OCI-LY3 (cell line): Measurements from ENCODE around the gene GMCL2.

Source experiments
- H2AFZ ChIP-seq: fragments of 200-600, 300-600 bp; shearing (Covaris generic); 2 replicates; pipeline ENCODE4 v1.6.0; 2014; ENCODE audit warnings: antibody characterized with exemption, low read depth, low read length
- H3K27ac ChIP-seq: fragments of 200-600, 300-600 bp; sonication (generic); 2 replicates; pipeline ENCODE4 v1.5.1; 2014; ENCODE audit warnings: mild to moderate bottlenecking, low read length, moderate library complexity, mixed read lengths
- H3K27me3 ChIP-seq: fragments of 200-600, 300-600 bp; sonication (generic); 2 replicates; pipeline ENCODE4 v1.6.1; 2014; ENCODE audit warnings: low read depth, low read length, mixed read lengths
- H3K36me3 ChIP-seq: fragments of 200-600, 300-600 bp; sonication (generic); replicated peaks from 2 replicates; pipeline ENCODE3; 2014; ENCODE audit warnings: low read depth, low read length, mixed read lengths
- H3K4me1 ChIP-seq: fragments of 300-600, 200-600 bp; sonication (generic); 2 replicates; pipeline ENCODE4 v1.6.1; 2014; ENCODE audit warnings: low read length, mixed read lengths
- H3K4me2 ChIP-seq: fragments of 200-600, 300-600 bp; sonication (generic); 2 replicates; pipeline ENCODE4 v1.6.1; 2014; ENCODE audit warnings: low read length, mixed read lengths
- H3K4me3 ChIP-seq: fragments of 300-600, 200-600 bp; sonication (generic); 2 replicates; pipeline ENCODE4 v1.5.1; 2014; ENCODE audit warnings: antibody characterized with exemption, mild to moderate bottlenecking, low read length, moderate library complexity
- H3K79me2 ChIP-seq: fragments of 300-600, 200-600 bp; shearing (Covaris generic); 2 replicates; pipeline ENCODE4 v1.6.1; 2014; ENCODE audit warnings: mild to moderate bottlenecking, low read length, mixed read lengths
- H3K9ac ChIP-seq: fragments of 300-600, 200-600 bp; shearing (Covaris generic); 2 replicates; pipeline ENCODE4 v1.6.0; 2014; ENCODE audit warnings: mild to moderate bottlenecking, low read length, moderate library complexity
- H3K9me3 ChIP-seq: fragments of 200-600, 300-600 bp; shearing (Covaris generic); 2 replicates; pipeline ENCODE4 v1.6.1; 2014; ENCODE audit warnings: low read length, mixed read lengths; ENCODE audit not compliant: insufficient read depth
- H4K20me1 ChIP-seq: fragments of 200-600, 300-600 bp; sonication (generic); 2 replicates; pipeline ENCODE4 v1.6.1; 2016; ENCODE audit warnings: low read length, mixed read lengths; ENCODE audit not compliant: insufficient read depth
- EZH2phosphoT487 ChIP-seq: fragments of 200-600 bp; shearing (Covaris generic); IDR thresholded peaks from 2 replicates; pipeline ENCODE4 v1.6.1; 2018; ENCODE audit warnings: antibody characterized with exemption, mixed run types, low read depth
- TF ChIP-seq, protein P1 (sequence below): fragments of 200-600, 300-600 bp; sonication (generic); IDR thresholded peaks from 2 replicates; pipeline ENCODE4 v1.5.1; 2014; ENCODE audit warnings: antibody characterized with exemption, low read length, low read depth

Gene GMCL2

DNA sequence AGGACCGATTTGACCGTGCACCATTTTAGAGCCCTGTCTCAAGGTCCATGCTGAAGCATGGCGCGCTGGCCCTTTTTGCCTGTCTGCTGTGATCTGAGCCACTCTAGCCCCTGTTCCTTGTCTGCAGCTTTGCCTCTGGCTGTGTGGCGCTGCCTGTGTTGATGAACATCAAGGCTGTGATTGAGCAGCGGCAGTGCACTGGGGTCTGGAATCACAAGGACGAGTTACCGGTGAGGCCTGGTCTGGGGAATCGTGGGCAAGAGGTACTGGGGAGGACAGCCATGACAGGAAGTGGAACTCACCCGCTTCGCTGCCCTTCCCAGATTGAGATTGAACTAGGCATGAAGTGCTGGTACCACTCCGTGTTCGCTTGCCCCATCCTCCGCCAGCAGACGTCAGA, 39.8 kb downstream of the GMCL2 start:
- Histone ChIP-seq H3K27ac (no peak overlapping the region), H4K20me1 (no peaks in the 10 kb centered on the region), H3K4me3 (no peak overlapping the region), H3K9ac (no peak overlapping the region), H3K4me1 (peaks cover 10% of the 10 kb centered on the region), H3K79me2 (peaks cover 11% of the 10 kb centered on the region), H3K27me3 (no peaks in the 10 kb centered on the region), H3K9me3 (no peaks in the 10 kb centered on the region), H2AFZ (no peak overlapping the region), H3K36me3 (peaks cover 70% of the 10 kb centered on the region), H3K4me2 (no peak overlapping the region)
- TF ChIP-seq, protein P1, sequence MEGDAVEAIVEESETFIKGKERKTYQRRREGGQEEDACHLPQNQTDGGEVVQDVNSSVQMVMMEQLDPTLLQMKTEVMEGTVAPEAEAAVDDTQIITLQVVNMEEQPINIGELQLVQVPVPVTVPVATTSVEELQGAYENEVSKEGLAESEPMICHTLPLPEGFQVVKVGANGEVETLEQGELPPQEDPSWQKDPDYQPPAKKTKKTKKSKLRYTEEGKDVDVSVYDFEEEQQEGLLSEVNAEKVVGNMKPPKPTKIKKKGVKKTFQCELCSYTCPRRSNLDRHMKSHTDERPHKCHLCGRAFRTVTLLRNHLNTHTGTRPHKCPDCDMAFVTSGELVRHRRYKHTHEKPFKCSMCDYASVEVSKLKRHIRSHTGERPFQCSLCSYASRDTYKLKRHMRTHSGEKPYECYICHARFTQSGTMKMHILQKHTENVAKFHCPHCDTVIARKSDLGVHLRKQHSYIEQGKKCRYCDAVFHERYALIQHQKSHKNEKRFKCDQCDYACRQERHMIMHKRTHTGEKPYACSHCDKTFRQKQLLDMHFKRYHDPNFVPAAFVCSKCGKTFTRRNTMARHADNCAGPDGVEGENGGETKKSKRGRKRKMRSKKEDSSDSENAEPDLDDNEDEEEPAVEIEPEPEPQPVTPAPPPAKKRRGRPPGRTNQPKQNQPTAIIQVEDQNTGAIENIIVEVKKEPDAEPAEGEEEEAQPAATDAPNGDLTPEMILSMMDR: no peak
- no peak for TF ChIP-seq EZH2phosphoT487

DNA sequence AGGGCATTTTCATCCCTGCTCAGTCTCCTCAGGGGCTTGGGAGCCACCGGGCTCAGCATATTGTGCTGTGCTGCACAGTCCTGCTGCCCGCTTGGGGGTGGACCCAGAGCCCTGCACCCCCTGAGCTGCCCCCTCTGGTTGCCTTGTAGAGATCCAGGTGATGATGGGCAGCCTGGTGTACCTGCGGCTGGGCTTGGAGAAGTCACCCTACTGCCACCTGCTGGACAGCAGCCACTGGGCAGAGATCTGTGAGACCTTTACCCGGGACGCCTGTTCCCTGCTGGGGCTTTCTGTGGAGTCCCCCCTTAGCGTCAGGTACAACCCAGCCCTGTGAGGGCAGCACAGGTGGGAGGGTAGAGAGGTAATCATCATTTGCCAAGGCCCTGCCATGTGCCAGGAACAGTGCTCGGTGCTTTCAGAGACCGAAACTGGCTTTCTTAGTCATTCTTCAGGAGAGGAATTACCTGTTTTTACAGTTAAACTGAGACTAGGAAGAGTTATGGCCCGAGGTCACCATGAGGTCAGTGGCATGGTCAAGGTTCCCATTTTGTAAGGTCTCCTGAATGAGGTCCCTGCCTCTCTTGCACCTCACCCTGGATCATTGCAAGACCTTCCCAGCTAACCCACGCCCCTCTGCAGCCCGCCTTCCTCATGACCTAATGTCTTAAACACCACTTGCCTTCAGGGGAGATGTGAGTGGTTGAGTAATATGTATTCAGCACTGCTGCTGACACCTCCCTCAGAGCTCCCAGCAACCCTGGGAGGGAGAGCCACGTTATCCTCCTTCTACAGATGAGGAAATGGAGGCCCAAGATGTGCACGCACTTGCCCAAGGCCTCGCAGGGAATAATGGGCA, 41.0 kb downstream of the GMCL2 start:
- peaks cover 6% of the 10 kb centered on the region; the same call in 1 of the 2 replicates for H3K4me1 ChIP-seq
- no peak overlapping the region for H2AFZ ChIP-seq
- no peaks in the 10 kb centered on the region for H3K27me3 ChIP-seq
- no peaks in the 10 kb centered on the region for H3K9me3 ChIP-seq
- H3K4me2 ChIP-seq: no peak overlapping the region
- no peak overlapping the region for H3K4me3 ChIP-seq
- H4K20me1 ChIP-seq: no peaks in the 10 kb centered on the region
- no peak overlapping the region for H3K9ac ChIP-seq
- H3K27ac ChIP-seq: no peak overlapping the region
- H3K79me2 ChIP-seq: no peaks in the 10 kb centered on the region; the same call in 1 of the 2 replicates
- H3K36me3 ChIP-seq: peaks cover 62% of the 10 kb centered on the region
- TF ChIP-seq EZH2phosphoT487: no peak
- TF ChIP-seq, protein P1: peak; percentile 76

DNA sequence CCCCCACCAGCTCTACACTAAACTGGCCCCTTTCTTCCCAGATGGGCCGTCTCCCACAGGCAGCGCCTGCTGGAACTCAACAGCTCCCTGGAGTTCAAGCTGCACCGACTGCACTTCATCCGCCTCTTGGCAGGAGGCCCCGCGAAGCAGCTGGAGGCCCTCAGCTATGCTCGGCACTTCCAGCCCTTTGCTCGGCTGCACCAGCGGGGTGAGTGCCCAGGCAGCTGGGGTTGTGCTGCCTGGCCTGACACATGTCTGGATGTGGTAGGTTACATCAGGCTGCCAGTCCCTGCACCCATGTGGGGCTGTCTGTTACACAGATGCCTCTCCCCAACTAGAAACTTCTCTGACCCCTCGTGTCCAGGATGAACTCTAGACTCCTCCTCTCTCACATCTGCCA, 43.3 kb downstream of the GMCL2 start:
- H3K4me2 ChIP-seq: no peak overlapping the region
- H3K27me3 ChIP-seq: no peaks in the 10 kb centered on the region
- no peak overlapping the region for H3K27ac ChIP-seq
- no peak for TF ChIP-seq EZH2phosphoT487
- TF ChIP-seq, protein P1: no peak
- H3K4me1 ChIP-seq: peaks cover 6% of the 10 kb centered on the region; the same call in 1 of the 2 replicates
- no peak overlapping the region for H2AFZ ChIP-seq
- no peaks in the 10 kb centered on the region for H3K79me2 ChIP-seq
- H3K9ac ChIP-seq: no peak overlapping the region
- H4K20me1 ChIP-seq: no peaks in the 10 kb centered on the region
- H3K4me3 ChIP-seq: no peak overlapping the region
- peaks cover 50% of the 10 kb centered on the region for H3K36me3 ChIP-seq
- H3K9me3 ChIP-seq: no peaks in the 10 kb centered on the region

DNA sequence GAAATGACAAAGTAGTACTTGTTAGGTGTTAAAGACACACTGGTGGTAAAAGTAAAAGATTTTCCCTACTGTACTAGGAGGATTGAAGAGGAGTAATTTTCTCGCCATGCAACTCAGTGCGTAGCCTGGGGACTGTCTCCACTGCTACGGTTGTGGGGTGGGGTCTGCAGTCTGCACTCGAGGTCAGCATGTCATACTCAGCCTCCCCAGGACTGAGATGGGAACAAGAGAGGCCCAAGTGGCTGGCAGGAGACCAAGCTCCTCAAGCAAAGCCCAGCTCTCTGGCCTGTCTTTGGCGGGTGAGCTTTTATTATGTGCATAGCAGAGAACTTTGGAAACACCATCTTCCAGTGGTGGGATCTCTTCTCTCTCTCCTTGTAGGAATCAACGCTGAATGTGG, 43.9 kb downstream of the GMCL2 start:
- no peaks in the 10 kb centered on the region for H3K79me2 ChIP-seq
- H3K27me3 ChIP-seq: no peaks in the 10 kb centered on the region
- no peak overlapping the region for H3K9ac ChIP-seq
- peaks cover 44% of the 10 kb centered on the region for H3K36me3 ChIP-seq
- H3K4me1 ChIP-seq: peaks cover 6% of the 10 kb centered on the region; the same call in 1 of the 2 replicates
- no peak for TF ChIP-seq EZH2phosphoT487
- TF ChIP-seq, protein P1: no peak
- H4K20me1 ChIP-seq: no peaks in the 10 kb centered on the region
- H3K4me3 ChIP-seq: no peak overlapping the region
- H2AFZ ChIP-seq: no peak overlapping the region
- H3K4me2 ChIP-seq: no peak overlapping the region
- H3K27ac ChIP-seq: no peak overlapping the region
- H3K9me3 ChIP-seq: no peaks in the 10 kb centered on the region
